ENCODE measurements around the gene TMC1. TPM values are rescaled to one million over a fixed set of nuclear protein-coding genes. Genes with fewer than 3 reads are reported as not detected.

Gene TMC1
- total RNA-seq, 1 experiment from 2014 or later = not detected

DNA sequence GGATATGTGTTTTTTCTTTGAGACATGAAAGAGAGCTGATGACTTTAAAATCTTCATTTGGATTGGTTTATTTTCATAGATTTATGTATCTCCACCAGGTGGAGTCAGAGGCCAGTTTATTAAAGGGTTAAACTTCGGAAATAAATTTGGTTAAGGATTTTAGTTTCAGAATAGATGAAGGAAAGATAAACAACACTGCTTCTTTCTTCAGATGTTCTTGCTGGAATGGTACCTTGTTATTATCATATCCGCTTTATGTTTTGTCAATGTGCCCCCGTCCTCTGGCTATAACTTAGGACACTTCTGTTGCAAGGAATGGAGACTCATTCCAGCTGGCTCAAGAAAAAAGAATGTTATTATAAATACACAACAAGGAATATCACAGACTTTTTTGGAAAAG lies 350.3 kb downstream of the TMC1 start:
- DNase-seq (ENCODE audit: low read depth) = no peak

GRCh38 chr9:72872718-72873117 lies 351.3 kb downstream of the TMC1 start:
- DNase-seq (ENCODE audit: low read depth) = no peak

DNA sequence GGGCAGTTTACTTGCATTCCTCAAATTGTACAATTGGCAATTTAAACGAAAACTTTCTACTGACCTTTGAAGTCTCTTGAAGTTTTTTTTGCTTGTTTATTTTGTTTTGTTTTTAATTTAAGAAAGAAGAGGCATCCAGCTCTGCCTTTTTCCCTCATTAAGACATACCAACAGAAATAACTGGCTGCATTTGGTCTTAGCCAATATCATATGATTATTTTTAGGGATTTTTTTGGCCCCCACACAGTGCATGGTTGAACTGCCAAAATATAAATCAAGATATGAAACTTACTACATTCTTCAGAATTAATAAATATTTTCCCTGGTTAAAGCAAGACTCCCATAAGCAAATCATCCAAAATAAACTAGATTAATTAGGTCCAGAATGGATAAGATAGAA lies 352.0 kb downstream of the TMC1 start:
- DNase-seq (ENCODE audit: low read depth) = no peak

DNA sequence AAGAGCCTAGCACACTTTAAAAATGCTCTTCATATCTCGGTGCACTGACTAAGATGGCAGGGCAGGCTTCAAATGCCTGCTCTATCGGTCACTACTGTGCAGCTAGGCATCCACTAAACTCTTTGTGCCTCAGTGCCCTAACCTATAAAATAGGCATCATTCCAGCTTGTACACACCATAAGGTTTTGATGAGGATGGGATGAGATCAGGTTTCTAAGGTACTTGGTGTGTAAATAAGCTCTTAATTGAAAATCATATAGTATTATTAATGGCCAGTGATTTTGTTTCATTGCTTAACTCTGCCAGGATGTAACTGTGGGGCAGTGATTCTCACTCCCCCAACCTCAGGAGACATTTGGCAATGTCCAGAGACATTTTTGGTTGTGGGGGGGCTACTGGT lies 352.9 kb downstream of the TMC1 start:
- DNase-seq (ENCODE audit: low read depth) = no peak

DNA sequence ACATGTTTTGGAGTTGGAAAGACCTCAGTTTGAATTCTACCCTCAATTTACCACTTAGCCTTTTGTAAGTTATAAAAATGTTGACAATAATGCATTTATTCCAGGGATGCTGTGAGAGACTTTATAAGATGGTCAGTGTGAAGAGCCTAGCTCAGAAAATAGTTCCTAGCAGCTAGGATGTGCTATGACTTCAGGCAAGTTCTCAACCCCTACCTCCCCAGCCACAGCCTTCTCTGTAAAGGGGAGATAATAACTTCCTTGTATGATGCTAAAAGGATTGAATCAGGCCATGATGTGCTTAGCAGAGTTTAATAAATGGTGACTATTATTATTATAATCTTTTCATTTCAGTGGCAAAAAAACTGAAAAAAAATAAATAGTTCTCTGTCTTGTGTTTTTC lies 353.8 kb downstream of the TMC1 start:
- DNase-seq (ENCODE audit: low read depth) = no peak

DNA sequence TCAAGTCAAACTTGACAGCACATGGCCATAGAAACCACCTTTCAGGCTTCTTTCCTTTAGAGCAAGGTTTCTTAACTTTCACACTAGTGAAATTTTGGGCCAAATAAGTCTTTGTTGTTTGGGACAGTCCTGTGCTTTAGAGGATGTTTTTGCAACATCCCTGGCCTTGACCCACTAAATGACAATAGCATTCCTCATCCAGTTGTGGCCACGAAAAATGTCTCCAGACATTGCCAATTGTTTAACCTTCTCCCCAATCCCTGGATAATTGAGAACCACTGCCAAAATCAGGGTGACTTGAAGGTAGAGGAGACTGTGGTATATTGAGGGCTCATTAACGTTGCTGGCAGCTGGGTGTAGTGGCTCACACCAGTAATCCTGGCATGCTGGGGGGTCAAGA lies 359.4 kb downstream of the TMC1 start:
- no peak for DNase-seq (ENCODE audit: low read depth)

GRCh38 chr9:72882117-72882775 lies 360.8 kb downstream of the TMC1 start:
- DNase-seq (ENCODE audit: low read depth) = no peak

GRCh38 chr9:72883875-72884274 lies 362.5 kb downstream of the TMC1 start:
- no peak for DNase-seq (ENCODE audit: low read depth)

GRCh38 chr9:72884508-72884907 lies 363.1 kb downstream of the TMC1 start:
- DNase-seq (ENCODE audit: low read depth) = no peak

Other genes starting within 250 kb of the TMC1 start
- gene ZFAND5, start 156.4 kb upstream of the TMC1 start, total RNA-seq (2014; rRNA removed; shearing (Covaris generic)) = 113 and 114 TPM in 2 replicates

Measured in Daoy (cell line).